NAMALWA (cell line): Measurements from ENCODE around the gene SH2D4B.

Experiments used
- DNase-seq: peaks from one replicate; pipeline ENCODE4 v3.0.0-alpha.2; 2015; ENCODE audit warnings: low spot score

The SH2D4B gene

GRCh38 chr10:80690434-80690833 lies 152.7 kb downstream of the SH2D4B start:
- DNase-seq = no peak

GRCh38 chr10:80691441-80691840 lies 153.7 kb downstream of the SH2D4B start:
- DNase-seq = no peak

- DNase-seq = no peak
Observed at GRCh38 chr10:80693565-80693964, 155.9 kb downstream of the SH2D4B start.

- no peak for DNase-seq
Observed at GRCh38 chr10:80694930-80695329, 157.2 kb downstream of the SH2D4B start.
